ENCODE data around the gene INTS11. TPM values are rescaled to one million over a fixed set of nuclear protein-coding genes. Genes with fewer than 3 reads are reported as not detected.
"Not testable (repeated sequence)": the region's sequence is repeated elsewhere in the genome, so short reads cannot be mapped to it uniquely, and the experiment has no call there.

INTS11 gene
- total RNA-seq, 2 experiments from 2014 or later = 117 to 151 TPM

GRCh38 chr1:1322952-1323351, 1.5 kb downstream of the INTS11 start:
- ChIA-PET POLR2A (interaction anchor here (0.6 kb wide), 2 partner anchors 53 to 292 kb away, joined by 3 to 4 read pairs; partner anchors contain the start of gene MIB2), CTCF (no interaction called here)
- ATAC-seq (no peak), DNase-seq (no peak)
- peak overlapping the region; percentile 79 for H3K4me3 Mint-ChIP-seq
- intact Hi-C loops (cut with DNase I, micrococcal nuclease) = no loop called here
- H3K27me3 Mint-ChIP-seq = no peaks in the 10 kb centered on the region
- H3K9me3 Mint-ChIP-seq (ENCODE audit: low read depth) = no peaks in the 10 kb centered on the region
- H3K27ac Mint-ChIP-seq = peak overlapping the region; percentile 78
- peaks cover 15% of the 10 kb centered on the region for H3K36me3 Mint-ChIP-seq (ENCODE audit: low read depth)
- H3K4me1 Mint-ChIP-seq = peaks cover 31% of the 10 kb centered on the region

GRCh38 chr1:1322418-1322817, 2.0 kb downstream of the INTS11 start:
- Mint-ChIP-seq H3K27ac (peak overlapping the region; percentile 68), H3K4me3 (peak overlapping the region; percentile 79), H3K36me3 (ENCODE audit: low read depth) (peaks cover 18% of the 10 kb centered on the region), H3K27me3 (no peaks in the 10 kb centered on the region), H3K9me3 (ENCODE audit: low read depth) (no peaks in the 10 kb centered on the region), H3K4me1 (peaks cover 31% of the 10 kb centered on the region)
- DNase-seq (no peak), ATAC-seq (no peak)
- intact Hi-C loops (cut with DNase I, micrococcal nuclease) = no loop called here
- ChIA-PET CTCF (no interaction called here), POLR2A (no interaction called here)

GRCh38 chr1:1321477-1321876, 3.0 kb downstream of the INTS11 start:
- ATAC-seq (no peak), DNase-seq (no peak)
- intact Hi-C loops (cut with DNase I, micrococcal nuclease) = no loop called here
- H3K27me3 Mint-ChIP-seq = no peaks in the 10 kb centered on the region
- H3K4me3 Mint-ChIP-seq = no peak overlapping the region
- ChIA-PET CTCF (no interaction called here), POLR2A (no interaction called here)
- H3K36me3 Mint-ChIP-seq (ENCODE audit: low read depth) = peaks cover 20% of the 10 kb centered on the region
- H3K27ac Mint-ChIP-seq = no peak overlapping the region
- peaks cover 31% of the 10 kb centered on the region for H3K4me1 Mint-ChIP-seq
- H3K9me3 Mint-ChIP-seq (ENCODE audit: low read depth) = no peaks in the 10 kb centered on the region

DNA sequence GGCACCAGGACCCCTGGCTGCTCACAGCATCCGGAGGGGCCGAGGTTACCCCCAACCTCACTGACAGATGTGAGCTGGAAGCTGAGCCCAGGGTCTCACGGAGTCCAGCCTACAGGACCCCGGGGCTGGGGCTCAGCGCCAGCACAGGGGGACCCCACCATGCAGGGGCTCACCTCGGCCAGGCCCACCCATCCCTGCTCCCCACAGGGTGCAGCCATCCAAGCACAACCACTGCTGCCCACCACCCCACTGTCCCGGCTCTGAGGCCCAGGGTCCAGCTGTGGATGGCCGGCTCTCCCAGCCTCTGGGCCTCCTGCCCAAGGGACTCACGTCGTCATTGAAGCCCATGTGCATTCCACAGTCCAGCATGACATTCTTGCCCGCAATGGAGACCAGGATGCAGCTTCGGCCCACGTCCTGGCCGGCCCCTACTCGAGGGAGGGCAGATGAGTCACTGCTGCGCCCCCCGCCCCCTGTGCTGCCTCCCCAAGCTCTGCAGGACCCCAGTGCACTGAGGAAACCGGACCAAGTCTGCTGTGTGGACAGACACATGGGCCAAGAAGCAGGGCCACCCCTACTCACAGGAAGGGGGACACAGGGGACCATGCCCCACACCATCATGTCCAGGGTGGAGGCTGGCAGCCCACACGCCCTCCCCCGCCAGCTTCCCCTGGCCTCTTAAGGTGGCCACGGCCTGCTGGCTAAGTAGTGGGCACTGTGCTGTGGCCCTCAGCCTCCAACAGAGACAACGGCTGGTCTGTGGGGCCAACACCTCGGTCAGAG, 3.6 kb downstream of the INTS11 start:
- H3K4me1 Mint-ChIP-seq = peaks cover 26% of the 10 kb centered on the region
- no peaks in the 10 kb centered on the region for H3K9me3 Mint-ChIP-seq (ENCODE audit: low read depth)
- DNase-seq (no peak), ATAC-seq (no peak)
- H3K27me3 Mint-ChIP-seq = no peaks in the 10 kb centered on the region
- POLR2A ChIA-PET = no interaction called here
- CTCF ChIA-PET = no interaction called here
- H3K27ac Mint-ChIP-seq = no peak overlapping the region
- peaks cover 23% of the 10 kb centered on the region for H3K36me3 Mint-ChIP-seq (ENCODE audit: low read depth)
- intact Hi-C loops (cut with DNase I, micrococcal nuclease) = no loop called here
- H3K4me3 Mint-ChIP-seq = no peak overlapping the region

DNA sequence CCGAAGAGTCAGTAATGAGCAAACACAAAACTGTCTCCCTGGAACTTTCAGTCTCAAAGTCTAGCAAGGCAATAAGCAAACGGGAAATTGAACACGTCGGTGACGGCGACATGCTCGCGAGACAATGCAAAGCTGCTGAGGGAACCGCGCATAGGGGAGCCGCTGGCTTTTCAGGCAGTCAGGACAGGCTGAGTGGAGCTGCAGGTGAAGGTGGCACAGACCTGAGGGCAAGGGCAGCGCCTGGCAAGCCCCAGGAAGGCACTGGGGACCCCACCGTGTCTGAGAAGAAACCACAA, 4.9 kb downstream of the INTS11 start:
- no peak overlapping the region for H3K27ac Mint-ChIP-seq
- no peak for DNase-seq
- intact Hi-C loops (cut with DNase I, micrococcal nuclease) = no loop called here

DNA sequence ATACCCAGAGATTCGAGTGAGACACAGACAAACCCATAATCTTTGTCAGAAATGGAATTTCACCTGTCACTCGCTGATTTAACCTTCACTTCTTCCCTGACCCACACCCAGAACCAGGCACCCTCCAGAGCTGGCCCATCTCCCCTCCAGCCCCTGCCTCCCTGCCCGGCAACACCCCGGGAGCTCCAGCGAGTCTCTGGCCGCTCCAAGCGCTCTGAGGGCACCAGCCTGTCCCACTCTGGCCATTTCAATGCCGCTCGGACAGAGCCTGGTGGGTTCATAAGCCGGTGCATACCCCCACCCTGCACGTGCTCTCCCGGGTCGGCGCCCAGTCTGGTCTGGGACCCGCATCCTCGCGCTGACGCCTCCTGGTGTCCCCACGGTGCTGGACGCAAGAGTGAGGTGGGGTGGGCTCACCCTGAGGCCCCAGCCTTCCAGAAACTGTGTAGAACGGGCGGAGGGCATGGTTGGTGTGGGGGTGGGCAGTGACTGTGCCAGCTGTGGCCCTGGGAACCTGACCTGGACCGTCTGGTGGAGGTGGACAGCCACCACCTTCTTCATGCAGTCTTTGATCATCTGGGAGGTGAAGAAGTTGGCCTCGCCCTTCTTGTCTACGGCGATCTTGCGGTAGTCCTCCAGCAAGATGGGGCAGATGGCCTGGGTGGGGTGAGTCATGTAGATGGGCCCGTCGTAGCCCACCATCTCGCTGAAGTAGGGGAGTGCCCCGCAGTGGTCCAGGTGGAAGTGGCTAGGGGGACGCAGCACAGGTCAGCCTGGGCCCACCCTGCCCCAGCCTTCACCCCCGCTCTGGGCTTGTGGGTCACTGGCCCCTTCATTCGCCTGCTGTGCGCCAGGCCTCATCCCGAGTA, 5.4 kb downstream of the INTS11 start:
- peaks cover 23% of the 10 kb centered on the region for H3K36me3 Mint-ChIP-seq (ENCODE audit: low read depth)
- H3K27ac Mint-ChIP-seq = peak overlapping the region; percentile 19
- no peaks in the 10 kb centered on the region for H3K9me3 Mint-ChIP-seq (ENCODE audit: low read depth)
- DNase-seq (no peak), ATAC-seq (no peak)
- H3K4me1 Mint-ChIP-seq = peaks cover 19% of the 10 kb centered on the region
- intact Hi-C loops (cut with DNase I, micrococcal nuclease) = no loop called here
- ChIA-PET CTCF (interaction anchor here (0.6 kb wide), 1 partner anchor 83 kb away, joined by 3 read pairs; no protein-coding TSS in a partner anchor), POLR2A (no interaction called here)
- no peaks in the 10 kb centered on the region for H3K27me3 Mint-ChIP-seq
- no peak overlapping the region for H3K4me3 Mint-ChIP-seq

More for the DNA sequence above, 4.9 kb downstream of the INTS11 start:
- Mint-ChIP-seq H3K36me3 (ENCODE audit: low read depth) (peaks cover 23% of the 10 kb centered on the region), H3K9me3 (ENCODE audit: low read depth) (no peaks in the 10 kb centered on the region), H3K27me3 (no peaks in the 10 kb centered on the region), H3K4me3 (no peak overlapping the region), H3K4me1 (peaks cover 21% of the 10 kb centered on the region)
- ATAC-seq = no peak
- ChIA-PET POLR2A (no interaction called here), CTCF (no interaction called here)

- Mint-ChIP-seq H3K27me3 (no peaks in the 10 kb centered on the region), H3K4me3 (no peak overlapping the region), H3K27ac (no peak overlapping the region), H3K4me1 (peaks cover 14% of the 10 kb centered on the region), H3K36me3 (ENCODE audit: low read depth) (peaks cover 30% of the 10 kb centered on the region), H3K9me3 (ENCODE audit: low read depth) (no peaks in the 10 kb centered on the region)
- intact Hi-C loops (cut with DNase I, micrococcal nuclease) = no loop called here
- POLR2A ChIA-PET = no interaction called here
- no peak for DNase-seq
- no peak for ATAC-seq
- CTCF ChIA-PET = interaction anchor here (0.6 kb wide), 1 partner anchor 84 kb away, joined by 3 read pairs; no protein-coding TSS in a partner anchor
These were observed 6.3 kb downstream of the INTS11 start for GRCh38 chr1:1318131-1318652.

GRCh38 chr1:1317420-1317819, 7.0 kb downstream of the INTS11 start:
- no peak for DNase-seq
- no peak overlapping the region for H3K4me3 Mint-ChIP-seq
- H3K27me3 Mint-ChIP-seq = no peaks in the 10 kb centered on the region
- ChIA-PET POLR2A (no interaction called here), CTCF (no interaction called here)
- intact Hi-C loops (cut with DNase I, micrococcal nuclease) = no loop called here
- ATAC-seq = no peak
- no peaks in the 10 kb centered on the region for H3K9me3 Mint-ChIP-seq (ENCODE audit: low read depth)
- H3K36me3 Mint-ChIP-seq (ENCODE audit: low read depth) = peaks cover 29% of the 10 kb centered on the region
- no peak overlapping the region for H3K27ac Mint-ChIP-seq
- H3K4me1 Mint-ChIP-seq = peaks cover 9% of the 10 kb centered on the region

- H3K27ac Mint-ChIP-seq; H3K4me3 Mint-ChIP-seq; DNase-seq; POLR2A ChIA-PET; CTCF ChIA-PET; H3K9me3 Mint-ChIP-seq (ENCODE audit: low read depth); H3K4me1 Mint-ChIP-seq; intact Hi-C loops (cut with DNase I, micrococcal nuclease); H3K27me3 Mint-ChIP-seq; ATAC-seq: not testable (repeated sequence)
- H3K36me3 Mint-ChIP-seq (ENCODE audit: low read depth) = peaks cover 26% of the 10 kb centered on the region
These were observed 8.3 kb downstream of the INTS11 start for GRCh38 chr1:1316199-1316598.

GRCh38 chr1:1315435-1315954, 9.0 kb downstream of the INTS11 start:
- Mint-ChIP-seq H3K27me3 (no peaks in the 10 kb centered on the region), H3K36me3 (ENCODE audit: low read depth) (peaks cover 26% of the 10 kb centered on the region), H3K4me1 (no peaks in the 10 kb centered on the region), H3K27ac (no peak overlapping the region), H3K9me3 (ENCODE audit: low read depth) (no peaks in the 10 kb centered on the region), H3K4me3 (no peak overlapping the region)
- ChIA-PET POLR2A (interaction anchor here (0.5 kb wide), 1 partner anchor 33 kb away, joined by 5 read pairs; no protein-coding TSS in a partner anchor), CTCF (interaction anchor here (0.7 kb wide), 1 partner anchor 149 kb away, joined by 3 read pairs; no protein-coding TSS in a partner anchor)
- intact Hi-C loops (cut with DNase I, micrococcal nuclease) = no loop called here
- DNase-seq = no peak
- ATAC-seq = no peak

DNA sequence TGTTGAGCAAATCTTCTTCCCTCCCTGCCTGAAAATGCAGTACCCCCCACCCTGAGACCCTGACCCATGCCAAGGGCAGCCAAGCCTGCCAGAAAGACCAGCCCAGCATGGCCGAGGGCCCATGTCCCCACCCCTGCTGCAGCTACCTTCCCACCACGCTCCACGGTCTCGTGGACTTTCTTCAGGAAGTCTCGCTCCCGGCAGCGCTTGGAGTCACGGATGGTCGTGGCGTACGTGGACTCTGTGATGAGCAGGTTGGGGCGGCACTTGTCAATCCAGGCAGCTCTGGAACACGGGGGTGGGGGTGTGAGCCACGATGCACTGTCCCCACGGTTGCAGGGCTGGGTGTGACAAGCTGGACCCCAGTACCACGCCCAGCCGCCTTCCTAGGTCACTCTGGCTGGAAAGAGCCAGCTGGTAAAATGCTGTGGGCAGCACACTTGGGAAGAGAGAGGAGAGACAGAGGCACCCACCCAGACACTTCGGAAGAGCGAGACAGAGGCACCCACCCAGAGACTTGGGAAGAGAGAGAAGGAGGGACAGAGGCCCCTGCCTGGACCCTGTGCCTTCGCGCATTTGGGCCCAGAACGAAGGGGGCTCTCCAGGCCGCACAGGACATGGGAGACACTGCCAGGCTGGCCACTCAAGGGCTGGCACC, 9.7 kb downstream of the INTS11 start:
- no peak overlapping the region for H3K27ac Mint-ChIP-seq

More for the DNA sequence above, 9.7 kb downstream of the INTS11 start:
- ChIA-PET POLR2A (interaction anchor here (0.5 kb wide), 1 partner anchor 33 kb away, joined by 5 read pairs; no protein-coding TSS in a partner anchor), CTCF (interaction anchor here (0.7 kb wide), 1 partner anchor 149 kb away, joined by 3 read pairs; no protein-coding TSS in a partner anchor)
- H3K27me3 Mint-ChIP-seq = no peaks in the 10 kb centered on the region
- intact Hi-C loops (cut with DNase I, micrococcal nuclease) = no loop called here
- no peak overlapping the region for H3K4me3 Mint-ChIP-seq
- no peaks in the 10 kb centered on the region for H3K9me3 Mint-ChIP-seq (ENCODE audit: low read depth)
- peaks cover 26% of the 10 kb centered on the region for H3K36me3 Mint-ChIP-seq (ENCODE audit: low read depth)
- peaks cover 2% of the 10 kb centered on the region for H3K4me1 Mint-ChIP-seq
- ATAC-seq (no peak), DNase-seq (no peak)

All from activated CD4-positive, alpha-beta T cell treated with anti-CD3 and anti-CD28 coated beads for 36 hours (primary cell).